ENCODE measurements around the gene FAM9C. TPM values are rescaled to one million over a fixed set of nuclear protein-coding genes. Genes with fewer than 3 reads are reported as not detected.
"Not testable (repeated sequence)": the region's sequence is repeated elsewhere in the genome, so short reads cannot be mapped to it uniquely, and the experiment has no call there.

The FAM9C gene
- total RNA-seq, 2 donors from 2014 or later: 6.5 TPM; not detected in 1

- H3K36me3 ChIP-seq: no peaks in the 10 kb centered on the region
- DNase-seq (ENCODE audit: low spot score): no peak
- no peak overlapping the region for H3K27ac ChIP-seq
Measured at GRCh38 chrX:13086076-13086475, 41.7 kb upstream of the FAM9C start.

GRCh38 chrX:13085526-13085925, 41.1 kb upstream of the FAM9C start:
- no peak for TF ChIP-seq POLR2A (IDR thresholded peaks at IDR 0.05)
- no peak for TF ChIP-seq CTCF (IDR thresholded peaks at IDR 0.05)
- TF ChIP-seq POLR2AphosphoS5 (IDR thresholded peaks at IDR 0.05): no peak
- H3K4me1 ChIP-seq (replicated peaks): no peaks in the 10 kb centered on the region

More at GRCh38 chrX:13086076-13086475, 41.7 kb upstream of the FAM9C start:
- intact Hi-C loops (cut with DNase I): loop anchor here (10.0 kb wide), 1 partner anchor 399 kb away; no protein-coding TSS in a partner anchor
- Histone ChIP-seq H3K4me3 (no peak overlapping the region), H3K9me3 (no peaks in the 10 kb centered on the region), H3K4me1 (replicated peaks) (no peaks in the 10 kb centered on the region), H3K27me3 (replicated peaks; ENCODE audit: insufficient read depth) (no peaks in the 10 kb centered on the region)
- WGBS: 80% methylated on average over 2 of the region's 2 CpGs
- TF ChIP-seq CTCF (IDR thresholded peaks at IDR 0.05) (no peak), POLR2AphosphoS5 (IDR thresholded peaks at IDR 0.05) (no peak), POLR2A (IDR thresholded peaks at IDR 0.05) (no peak)

GRCh38 chrX:13084611-13085010, 40.2 kb upstream of the FAM9C start:
- no peaks in the 10 kb centered on the region for H3K9me3 ChIP-seq

More at GRCh38 chrX:13085526-13085925, 41.1 kb upstream of the FAM9C start:
- no peak overlapping the region for H3K27ac ChIP-seq
- 80% methylated on average over 5 of the region's 5 CpGs for WGBS
- DNase-seq (ENCODE audit: low spot score): no peak
- no peaks in the 10 kb centered on the region for H3K9me3 ChIP-seq
- H3K4me3 ChIP-seq: no peak overlapping the region
- H3K27me3 ChIP-seq (replicated peaks; ENCODE audit: insufficient read depth): no peaks in the 10 kb centered on the region
- intact Hi-C loops (cut with DNase I): loop anchor here (10.0 kb wide), 1 partner anchor 399 kb away; no protein-coding TSS in a partner anchor
- no peaks in the 10 kb centered on the region for H3K36me3 ChIP-seq

GRCh38 chrX:13083755-13084326, 39.4 kb upstream of the FAM9C start:
- WGBS: 88% methylated on average over 9 of the region's 9 CpGs
- not testable (repeated sequence) for H3K27ac ChIP-seq; H3K36me3 ChIP-seq; H3K27me3 ChIP-seq (replicated peaks; ENCODE audit: insufficient read depth); H3K4me1 ChIP-seq (replicated peaks); H3K9me3 ChIP-seq; DNase-seq (ENCODE audit: low spot score); H3K4me3 ChIP-seq
- intact Hi-C loops (cut with DNase I): loop anchor here (10.0 kb wide), 1 partner anchor 401 kb away; no protein-coding TSS in a partner anchor

More at GRCh38 chrX:13084611-13085010, 40.2 kb upstream of the FAM9C start:
- Histone ChIP-seq H3K27me3 (replicated peaks; ENCODE audit: insufficient read depth) (no peaks in the 10 kb centered on the region), H3K27ac (no peak overlapping the region), H3K4me1 (replicated peaks) (no peaks in the 10 kb centered on the region), H3K4me3 (no peak overlapping the region), H3K36me3 (no peaks in the 10 kb centered on the region)
- TF ChIP-seq POLR2A (IDR thresholded peaks at IDR 0.05) (no peak), POLR2AphosphoS5 (IDR thresholded peaks at IDR 0.05) (no peak), CTCF (IDR thresholded peaks at IDR 0.05) (no peak)
- DNase-seq (ENCODE audit: low spot score): no peak
- WGBS: 85% methylated on average over 1 of the region's 1 CpG
- intact Hi-C loops (cut with DNase I): loop anchor here (10.0 kb wide), 1 partner anchor 400 kb away; no protein-coding TSS in a partner anchor

- Histone ChIP-seq H3K4me3 (no peak overlapping the region), H3K36me3 (no peaks in the 10 kb centered on the region), H3K9me3 (no peaks in the 10 kb centered on the region), H3K4me1 (replicated peaks) (no peaks in the 10 kb centered on the region), H3K27ac (no peak overlapping the region), H3K27me3 (replicated peaks; ENCODE audit: insufficient read depth) (no peaks in the 10 kb centered on the region)
- no peak for TF ChIP-seq POLR2AphosphoS5 (IDR thresholded peaks at IDR 0.05)
- no peak for TF ChIP-seq CTCF (IDR thresholded peaks at IDR 0.05)
- no peak for TF ChIP-seq POLR2A (IDR thresholded peaks at IDR 0.05)
- no peak for DNase-seq (ENCODE audit: low spot score)
- WGBS: 83% methylated on average over 11 of the region's 11 CpGs
- intact Hi-C loops (cut with DNase I): loop anchor here (10.0 kb wide), 1 partner anchor 402 kb away; no protein-coding TSS in a partner anchor
Measured at GRCh38 chrX:13082206-13083065, 38.0 kb upstream of the FAM9C start.

All from prostate gland (tissue), 2 donors.